GM23248 (cell line): Measurements from ENCODE around the gene STIL.

Source experiments
- EZH2 ChIP-seq: fragments of 200-600 bp; sonication (generic); IDR thresholded peaks from 2 replicates; pipeline ENCODE4 v1.6.1; 2018; ENCODE audit warnings: antibody characterized with exemption, mild to moderate bottlenecking; ENCODE audit not compliant: insufficient read depth, poor library complexity, severe bottlenecking
- EZH2phosphoT487 ChIP-seq: fragments of 200-600 bp; sonication (generic); IDR thresholded peaks from 2 replicates; pipeline ENCODE4 v1.6.1; 2018; ENCODE audit warnings: antibody characterized with exemption, moderate library complexity, mild to moderate bottlenecking, low read depth; ENCODE audit not compliant: insufficient read depth

- TF ChIP-seq EZH2phosphoT487 (no peak), EZH2 (no peak)
Measured at GRCh38 chr1:47233186-47233585, 80.8 kb downstream of the STIL start.
